GM12891 (cell line): ENCODE measurements around the gene LYST.

Experiments used
- DNase-seq: peaks from one replicate; pipeline ENCODE4 v3.0.0; 2011; ENCODE audit warnings: low spot score; ENCODE audit not compliant: insufficient read length
- FAIRE-seq: peaks from 2 replicates; lab custom pipeline; 2011; peaks lifted over from hg19 to GRCh38; lab: Jason Lieb, UNC
- PAX5 ChIP-seq: IDR thresholded peaks from 2 replicates; pipeline ENCODE4 v1.6.1; 2011; ENCODE audit warnings: low read length, moderate library complexity, mild to moderate bottlenecking; ENCODE audit not compliant: insufficient read depth, severe bottlenecking
- POLR2A ChIP-seq: IDR thresholded peaks from 2 replicates; pipeline ENCODE4 v1.6.1; 2011; ENCODE audit warnings: low read depth, low read length, control low read depth
- POLR2AphosphoS5 ChIP-seq: IDR thresholded peaks from 2 replicates; pipeline ENCODE4 v1.6.1; 2011; ENCODE audit warnings: low read depth, low read length, control low read depth
- POU2F2 ChIP-seq: IDR thresholded peaks from 2 replicates; pipeline ENCODE4 v1.6.1; 2011; ENCODE audit warnings: low read depth, mild to moderate bottlenecking, control low read depth, low read length, moderate library complexity
- SPI1 ChIP-seq: IDR thresholded peaks from 2 replicates; pipeline ENCODE4 v1.6.1; 2011; ENCODE audit warnings: low read depth, low read length, control low read depth
- TAF1 ChIP-seq: IDR thresholded peaks from 2 replicates; pipeline ENCODE4 v1.6.1; 2011; ENCODE audit warnings: low read depth, low read length, control low read depth

LYST gene

GRCh38 chr1:235697508-235697907 lies 169.2 kb downstream of the LYST start:
- DNase-seq (no peak), FAIRE-seq (no peak)
- no peak for TF ChIP-seq TAF1
- TF ChIP-seq POLR2AphosphoS5: no peak
- TF ChIP-seq POU2F2: no peak
- TF ChIP-seq SPI1: no peak
- TF ChIP-seq POLR2A: no peak
- no peak for TF ChIP-seq PAX5

- TF ChIP-seq POU2F2: no peak
- no peak for TF ChIP-seq TAF1
- no peak for TF ChIP-seq POLR2AphosphoS5
- no peak for TF ChIP-seq PAX5
- no peak for TF ChIP-seq SPI1
- TF ChIP-seq POLR2A: no peak
- DNase-seq (no peak), FAIRE-seq (no peak)
Measured at GRCh38 chr1:235689356-235689755, 177.3 kb downstream of the LYST start.

DNA sequence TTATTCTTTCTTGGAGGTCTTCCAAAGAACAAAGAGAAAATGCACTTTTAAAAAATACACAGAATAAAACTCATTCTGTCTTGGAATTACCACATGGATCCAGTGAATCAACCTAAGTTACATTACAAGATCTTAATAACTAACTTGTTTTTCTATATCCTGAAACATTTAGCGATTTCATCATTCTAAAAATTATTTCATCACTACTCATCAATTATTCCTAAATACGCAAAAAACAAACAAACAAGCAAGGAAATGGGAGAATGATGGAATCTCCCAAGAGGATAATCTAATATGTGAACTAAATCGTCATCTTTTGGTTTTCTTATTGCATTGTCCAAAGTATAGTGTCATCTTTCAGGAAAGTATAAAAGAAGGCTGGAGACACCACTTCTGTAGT lies 178.6 kb downstream of the LYST start:
- TF ChIP-seq POU2F2 (no peak), SPI1 (no peak), TAF1 (no peak), PAX5 (no peak), POLR2A (no peak), POLR2AphosphoS5 (no peak)
- no peak for DNase-seq
- no peak for FAIRE-seq

GRCh38 chr1:235683653-235684052 lies 183.1 kb downstream of the LYST start:
- no peak for DNase-seq
- no peak for TF ChIP-seq PAX5
- no peak for TF ChIP-seq SPI1
- no peak for TF ChIP-seq POLR2A
- no peak for TF ChIP-seq POU2F2
- TF ChIP-seq TAF1: no peak
- TF ChIP-seq POLR2AphosphoS5: no peak
- FAIRE-seq: no peak

- FAIRE-seq (no peak), DNase-seq (no peak)
- TF ChIP-seq POLR2AphosphoS5 (no peak), TAF1 (no peak), PAX5 (no peak), POU2F2 (no peak), POLR2A (no peak), SPI1 (no peak)
Measured at GRCh38 chr1:235682216-235682615, 184.5 kb downstream of the LYST start.

DNA sequence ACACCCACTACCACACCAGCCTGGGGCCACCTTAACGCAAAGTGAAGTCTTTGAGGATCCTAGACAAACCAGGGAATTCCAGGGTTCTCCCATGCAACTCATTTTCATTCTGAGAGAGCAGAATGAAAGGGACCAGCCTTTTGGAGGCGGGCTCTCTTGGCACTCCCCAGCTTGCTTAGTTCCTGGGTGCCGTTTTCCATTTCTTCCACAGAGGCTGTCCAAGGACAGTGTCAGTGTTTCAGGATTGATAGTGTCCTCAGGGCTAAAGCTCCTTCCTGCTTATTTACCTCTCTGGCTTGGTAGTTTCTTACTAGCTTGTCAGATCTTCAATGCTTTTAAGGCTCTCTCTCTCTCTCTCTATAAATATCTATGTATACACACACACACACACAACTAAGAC lies 187.1 kb downstream of the LYST start:
- no peak for DNase-seq
- no peak for FAIRE-seq
- TF ChIP-seq TAF1 (no peak), POU2F2 (no peak), PAX5 (no peak), POLR2A (no peak), SPI1 (no peak), POLR2AphosphoS5 (no peak)

- TF ChIP-seq PAX5: no peak
- no peak for TF ChIP-seq POLR2AphosphoS5
- no peak for TF ChIP-seq POU2F2
- no peak for TF ChIP-seq POLR2A
- no peak for TF ChIP-seq TAF1
- no peak for TF ChIP-seq SPI1
- no peak for FAIRE-seq
- DNase-seq: no peak
Measured at GRCh38 chr1:235679005-235679404, 187.7 kb downstream of the LYST start.

DNA sequence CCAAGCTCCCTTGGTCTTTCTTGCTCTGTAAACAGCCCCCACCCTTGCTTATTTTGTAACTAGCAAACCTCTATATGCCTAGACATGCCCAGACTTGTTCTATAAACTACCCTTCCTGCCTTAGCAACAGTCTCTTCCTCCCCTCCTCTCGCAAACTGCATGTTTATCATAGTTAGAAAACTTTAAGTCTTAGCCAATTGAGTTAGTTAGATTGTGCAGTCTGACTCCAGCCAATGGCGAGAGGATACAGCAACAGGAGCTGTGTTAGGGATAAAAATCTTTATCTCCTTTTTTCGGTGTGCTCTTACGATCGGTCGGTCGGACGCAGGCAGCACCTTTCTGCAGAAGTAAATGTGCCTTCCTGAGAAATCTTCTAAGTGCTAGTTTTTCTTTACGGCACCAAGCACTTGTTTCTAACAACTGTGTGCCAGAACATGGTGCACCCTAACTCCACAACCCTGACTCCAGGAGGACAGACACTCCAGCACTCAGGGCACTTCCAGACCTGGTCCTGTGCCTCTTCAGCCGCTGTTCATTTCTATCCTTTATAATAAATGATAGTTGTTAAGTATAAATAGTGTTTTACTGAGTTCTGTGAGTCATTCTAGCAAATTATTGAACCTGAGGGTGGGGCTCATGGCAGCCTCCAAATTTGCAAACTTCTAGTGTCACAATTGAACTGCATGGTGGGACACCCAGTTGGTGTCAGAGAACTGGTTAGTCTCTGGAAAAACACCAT lies 191.4 kb downstream of the LYST start:
- FAIRE-seq (no peak), DNase-seq (no peak)
- TF ChIP-seq POLR2A (no peak), SPI1 (no peak), PAX5 (no peak), POU2F2 (no peak), TAF1 (no peak), POLR2AphosphoS5 (no peak)

GRCh38 chr1:235673981-235674380 lies 192.7 kb downstream of the LYST start:
- no peak for FAIRE-seq
- TF ChIP-seq POLR2AphosphoS5: no peak
- no peak for TF ChIP-seq POLR2A
- TF ChIP-seq POU2F2: no peak
- no peak for TF ChIP-seq SPI1
- no peak for TF ChIP-seq PAX5
- no peak for TF ChIP-seq TAF1
- no peak for DNase-seq

- DNase-seq (no peak), FAIRE-seq (no peak)
- TF ChIP-seq POLR2AphosphoS5 (no peak), TAF1 (no peak), PAX5 (no peak)
Measured at GRCh38 chr1:235671992-235672391, 194.7 kb downstream of the LYST start.

- no peak for TF ChIP-seq POU2F2
- TF ChIP-seq TAF1: no peak
- no peak for TF ChIP-seq POLR2AphosphoS5
- TF ChIP-seq SPI1: no peak
- TF ChIP-seq PAX5: no peak
- no peak for TF ChIP-seq POLR2A
- FAIRE-seq: no peak
- DNase-seq: no peak
Measured at GRCh38 chr1:235670157-235670776, 196.4 kb downstream of the LYST start.
